NOMO-1 treated with DMSO at 0.1 percent for 48 hours (cell line): ENCODE results near the gene TRAPPC4.
"Not testable (repeated sequence)": the region's sequence is repeated elsewhere in the genome, so short reads cannot be mapped to it uniquely, and the experiment has no call there.

Source experiments
- DNase-seq: peaks from one replicate; lab custom pipeline; 2025; ENCODE audit not compliant: unreplicated experiment; lab: John Stamatoyannopoulos, UW

The TRAPPC4 gene

DNA sequence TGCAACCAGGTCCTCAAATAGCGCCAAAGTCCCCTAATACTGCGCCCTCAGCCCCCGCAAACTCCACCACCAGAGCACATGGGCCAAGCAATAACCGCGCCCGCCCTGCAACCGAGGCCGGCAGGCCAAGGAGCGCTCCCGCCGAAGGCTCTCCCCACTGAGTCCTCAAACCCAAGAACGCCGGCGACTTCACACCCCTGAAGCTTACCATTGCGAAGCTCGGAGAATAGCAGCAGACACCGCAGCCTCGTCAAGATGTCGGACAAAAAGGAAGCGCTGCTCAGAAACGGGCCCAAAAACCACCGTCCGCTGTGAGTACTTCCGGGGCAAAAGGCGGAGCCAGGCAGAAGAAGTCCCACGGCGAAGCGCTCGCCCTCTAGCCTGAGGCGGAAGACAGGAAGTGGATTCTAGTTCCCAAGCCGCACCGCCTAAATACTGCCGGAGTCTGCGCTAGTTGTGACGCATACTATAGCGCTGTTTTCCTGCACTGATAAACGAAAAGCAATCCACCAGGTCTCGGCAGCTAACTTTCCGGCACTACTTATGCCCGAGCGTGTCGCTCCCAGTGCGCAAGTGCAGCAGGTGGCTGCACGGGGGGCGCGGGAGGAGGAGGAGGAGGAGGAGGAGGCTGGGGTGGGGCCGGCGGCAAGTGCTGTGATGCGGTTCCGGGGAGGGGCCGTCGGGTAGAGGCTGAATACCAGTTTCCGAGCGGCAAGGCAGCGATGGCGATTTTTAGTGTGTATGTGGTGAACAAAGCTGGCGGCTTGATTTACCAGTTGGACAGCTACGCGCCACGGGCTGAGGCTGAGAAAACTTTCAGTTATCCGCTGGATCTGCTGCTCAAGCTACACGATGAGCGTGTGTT is at the start of gene TRAPPC4, which contains the start of gene RPS25:
Gene TRAPPC4, plus strand, starts transcription at position 693 of the 865 bp plus-strand sequence. Its CDS starts 30 bp downstream, at position 723.
Gene RPS25, minus strand, starts transcription at position 270 of the 865 bp plus-strand sequence. Its CDS starts 59 bp downstream, at position 211.
- DNase-seq = peak; percentile 98

- DNase-seq = not testable (repeated sequence)
Observed at GRCh38 chr11:118969508-118969907, 49.1 kb upstream of the TRAPPC4 start.

- no peak for DNase-seq
Observed at GRCh38 chr11:118971646-118972045, 46.9 kb upstream of the TRAPPC4 start, which contains the start of gene FOXR1. TSS of gene FOXR1 (plus strand) at chr11:118971761. CDS start at chr11:118971932, 171 bp downstream.

- no peak for DNase-seq
Observed at GRCh38 chr11:118973985-118974384, 44.6 kb upstream of the TRAPPC4 start.

- no peak for DNase-seq
Observed at GRCh38 chr11:118975771-118976709, 42.5 kb upstream of the TRAPPC4 start.

- peak; percentile 70 for DNase-seq
Observed at GRCh38 chr11:118979434-118979833, 39.1 kb upstream of the TRAPPC4 start.

DNA sequence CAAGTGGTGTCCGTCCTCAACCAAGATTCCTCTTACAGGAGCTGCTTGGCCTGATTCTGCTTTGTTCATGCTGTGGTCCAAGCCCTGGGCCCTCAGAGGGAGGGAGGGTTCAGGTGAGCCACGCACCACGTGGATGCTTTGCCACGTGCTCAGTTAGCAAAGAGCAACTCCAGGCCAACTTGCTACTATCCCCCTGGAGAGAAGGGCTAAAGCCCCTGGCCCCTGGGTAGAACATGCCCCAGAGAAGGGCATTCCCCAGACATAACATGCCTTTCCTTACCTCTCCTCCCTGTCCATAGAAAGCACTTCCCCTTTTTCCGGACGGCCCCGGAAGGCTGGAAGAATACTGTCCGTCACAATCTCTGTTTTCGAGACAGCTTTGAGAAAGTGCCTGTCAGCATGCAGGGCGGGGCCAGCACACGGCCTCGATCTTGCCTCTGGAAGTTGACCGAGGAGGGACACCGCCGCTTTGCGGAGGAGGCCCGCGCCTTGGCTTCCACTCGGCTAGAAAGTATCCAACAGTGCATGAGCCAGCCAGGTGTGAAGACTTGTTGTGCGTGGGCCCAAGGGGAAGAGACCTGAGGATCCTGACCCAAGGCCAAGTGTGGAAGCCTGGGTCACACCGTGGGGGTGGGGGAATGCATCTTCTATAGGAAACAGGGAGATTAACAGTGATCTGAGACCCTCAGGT is 38.2 kb upstream of the TRAPPC4 start:
- DNase-seq = peak; percentile 17

GRCh38 chr11:118984337-118984736 is 34.2 kb upstream of the TRAPPC4 start:
- not testable (repeated sequence) for DNase-seq

DNA sequence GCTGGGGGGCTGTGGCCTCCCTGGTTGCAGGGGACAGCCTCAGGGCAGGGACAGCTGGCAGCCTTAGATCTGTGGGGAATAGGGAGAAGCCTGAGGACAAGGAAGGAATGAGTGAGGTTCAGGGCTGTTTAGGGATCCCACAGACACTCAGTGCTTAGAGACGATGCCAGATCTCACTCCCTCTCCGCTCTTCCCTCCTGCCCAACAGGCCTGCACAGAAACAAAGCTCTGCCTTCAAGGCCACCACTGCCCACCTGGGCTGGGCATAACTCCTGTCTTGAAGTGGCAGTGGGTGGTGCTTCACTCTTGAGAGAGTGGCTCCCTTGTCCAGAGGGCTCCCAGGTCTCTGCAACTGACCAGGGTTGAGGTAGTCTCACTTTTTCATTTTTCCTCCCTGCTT is 33.7 kb upstream of the TRAPPC4 start:
- DNase-seq = no peak

- no peak for DNase-seq
Observed at GRCh38 chr11:118988280-118988679, 30.3 kb upstream of the TRAPPC4 start.

GRCh38 chr11:118991486-118992038 is 27.0 kb upstream of the TRAPPC4 start:
- DNase-seq = not testable (repeated sequence)

GRCh38 chr11:118996926-118997626 is 21.5 kb upstream of the TRAPPC4 start:
- peak; percentile 60 for DNase-seq

DNA sequence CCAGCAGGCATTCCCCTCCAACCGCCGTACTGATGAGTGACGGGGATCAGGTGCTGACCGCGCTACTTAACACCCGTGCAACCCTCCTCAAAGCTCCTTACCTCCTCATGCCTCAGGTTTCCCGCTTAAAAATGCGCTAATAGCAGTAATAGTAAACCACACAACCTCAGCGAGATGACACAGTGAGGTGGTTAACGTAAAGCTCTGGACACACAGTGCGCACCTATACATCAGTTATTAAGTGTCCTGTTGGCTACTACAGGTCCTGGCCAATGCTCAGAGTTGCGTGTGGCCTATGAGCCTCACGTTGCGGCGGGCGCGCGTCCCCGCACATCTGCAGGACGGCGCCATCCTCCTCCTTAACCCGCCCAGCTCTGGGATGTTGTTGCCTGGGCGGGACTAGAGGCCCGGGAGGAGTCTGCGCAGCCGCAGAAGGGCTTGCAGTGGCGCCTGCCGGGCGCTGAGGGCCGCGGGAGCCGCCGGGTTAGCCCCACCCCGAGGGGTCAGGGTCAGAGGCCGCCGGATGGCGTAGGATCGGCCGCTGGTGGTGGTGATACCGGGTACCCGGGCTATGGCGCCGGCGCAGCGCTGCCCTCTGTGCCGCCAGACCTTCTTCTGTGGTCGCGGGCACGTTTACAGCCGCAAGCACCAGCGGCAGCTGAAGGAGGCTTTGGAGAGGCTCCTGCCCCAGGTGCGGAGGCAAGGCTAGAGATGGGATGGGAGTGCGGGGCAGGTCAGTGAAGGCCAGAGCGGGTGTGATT is 20.8 kb upstream of the TRAPPC4 start, which contains the start of gene CENATAC:
Gene CENATAC, plus strand, starts transcription at position 512 of the 761 bp plus-strand sequence. Its CDS starts 60 bp downstream, at position 572.
- DNase-seq = peak; percentile 94

GRCh38 chr11:118998388-118998717 is 20.2 kb upstream of the TRAPPC4 start:
- DNase-seq = no peak

DNA sequence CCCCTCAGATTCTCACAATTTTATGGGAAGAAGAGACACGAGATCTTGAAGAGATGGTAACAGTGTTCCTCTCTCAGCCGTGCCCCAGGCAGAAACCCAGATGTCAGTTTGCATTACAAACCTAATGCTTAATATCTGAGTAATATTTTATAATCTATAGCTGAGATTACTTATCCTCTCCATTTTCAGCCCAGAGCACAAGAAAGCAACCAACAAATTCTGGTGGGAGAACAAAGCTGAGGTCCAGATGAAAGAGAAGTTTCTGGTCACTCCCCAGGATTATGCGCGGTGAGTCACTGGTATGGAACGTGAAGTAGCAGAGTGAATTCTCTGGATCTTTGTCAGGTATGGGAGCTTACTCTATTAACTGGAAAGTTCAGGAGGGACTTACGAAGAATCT is 19.7 kb upstream of the TRAPPC4 start:
- no peak for DNase-seq

GRCh38 chr11:119000906-119001305 is 17.7 kb upstream of the TRAPPC4 start:
- no peak for DNase-seq

DNA sequence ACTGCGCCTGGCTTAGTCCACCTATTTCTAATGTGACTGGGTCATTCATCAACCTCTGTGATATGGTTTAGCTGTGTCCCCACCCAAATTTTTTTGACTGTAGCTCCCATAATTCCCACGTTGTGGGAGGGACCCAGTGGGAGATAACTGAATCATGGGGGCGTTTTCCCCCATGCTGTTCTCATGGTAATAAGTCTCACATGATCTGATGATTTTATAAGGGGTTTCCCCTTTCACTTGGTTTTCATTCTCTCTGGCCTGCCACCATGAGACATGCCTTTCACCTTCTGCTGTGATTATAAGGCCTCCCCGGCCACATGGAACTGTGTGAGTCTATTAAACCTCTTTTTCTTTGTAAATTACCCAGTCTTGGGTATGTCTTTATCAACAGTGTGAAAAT is 11.9 kb upstream of the TRAPPC4 start:
- no peak for DNase-seq

GRCh38 chr11:119011476-119012053 is 7.0 kb upstream of the TRAPPC4 start:
- DNase-seq = no peak
